ENCODE measurements around the gene PGBD5.

Gene PGBD5

GRCh38 chr1:230401101-230401500, 25.0 kb downstream of the PGBD5 start:
- no peak overlapping the region for H3K4me2 ChIP-seq (ENCODE audit: low read length)

DNA sequence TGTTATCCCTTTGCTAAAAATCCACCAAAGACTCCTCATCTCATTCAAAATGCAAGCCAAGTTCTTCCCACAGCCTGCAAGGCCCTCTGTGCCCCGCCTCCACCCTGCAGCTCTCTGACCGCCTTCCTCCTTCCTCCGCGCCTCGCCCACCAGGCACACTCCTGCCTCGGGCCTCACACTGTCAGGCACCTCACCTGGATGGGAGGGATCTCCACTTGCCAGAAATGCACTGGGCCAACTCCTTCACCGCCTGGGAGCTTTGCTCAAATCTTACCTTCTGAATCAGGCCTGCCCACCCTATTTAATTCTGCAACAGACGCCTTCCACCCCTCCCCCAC, 26.2 kb downstream of the PGBD5 start:
- no peaks in the 10 kb centered on the region for H3K9me3 ChIP-seq (ENCODE audit: insufficient read depth, low read length)
- H4K20me1 ChIP-seq (ENCODE audit: insufficient read depth, low read length): no peaks in the 10 kb centered on the region
- TF ChIP-seq, protein P1, sequence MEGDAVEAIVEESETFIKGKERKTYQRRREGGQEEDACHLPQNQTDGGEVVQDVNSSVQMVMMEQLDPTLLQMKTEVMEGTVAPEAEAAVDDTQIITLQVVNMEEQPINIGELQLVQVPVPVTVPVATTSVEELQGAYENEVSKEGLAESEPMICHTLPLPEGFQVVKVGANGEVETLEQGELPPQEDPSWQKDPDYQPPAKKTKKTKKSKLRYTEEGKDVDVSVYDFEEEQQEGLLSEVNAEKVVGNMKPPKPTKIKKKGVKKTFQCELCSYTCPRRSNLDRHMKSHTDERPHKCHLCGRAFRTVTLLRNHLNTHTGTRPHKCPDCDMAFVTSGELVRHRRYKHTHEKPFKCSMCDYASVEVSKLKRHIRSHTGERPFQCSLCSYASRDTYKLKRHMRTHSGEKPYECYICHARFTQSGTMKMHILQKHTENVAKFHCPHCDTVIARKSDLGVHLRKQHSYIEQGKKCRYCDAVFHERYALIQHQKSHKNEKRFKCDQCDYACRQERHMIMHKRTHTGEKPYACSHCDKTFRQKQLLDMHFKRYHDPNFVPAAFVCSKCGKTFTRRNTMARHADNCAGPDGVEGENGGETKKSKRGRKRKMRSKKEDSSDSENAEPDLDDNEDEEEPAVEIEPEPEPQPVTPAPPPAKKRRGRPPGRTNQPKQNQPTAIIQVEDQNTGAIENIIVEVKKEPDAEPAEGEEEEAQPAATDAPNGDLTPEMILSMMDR (IDR thresholded peaks at IDR 0.05; ENCODE audit: low read depth, low read length): no peak
- no peak for TF ChIP-seq EZH2phosphoT487 (IDR thresholded peaks at IDR 0.05; ENCODE audit: low read depth)
- H3K36me3 ChIP-seq (replicated peaks; ENCODE audit: low read depth, low read length): no peaks in the 10 kb centered on the region
- no peak overlapping the region for H3K9ac ChIP-seq (ENCODE audit: low read length)
- no peak overlapping the region for H3K4me2 ChIP-seq (ENCODE audit: low read length)
- H3K27me3 ChIP-seq (ENCODE audit: low read depth, low read length): no peaks in the 10 kb centered on the region
- no peaks in the 10 kb centered on the region for H3K4me1 ChIP-seq (ENCODE audit: low read length)
- no peak overlapping the region for H3K27ac ChIP-seq (ENCODE audit: low read length)
- H3K79me2 ChIP-seq (ENCODE audit: low read length): no peaks in the 10 kb centered on the region
- H2AFZ ChIP-seq (ENCODE audit: low read depth, low read length): no peak overlapping the region
- no peak overlapping the region for H3K4me3 ChIP-seq (ENCODE audit: low read length)

More at GRCh38 chr1:230401101-230401500, 25.0 kb downstream of the PGBD5 start:
- no peaks in the 10 kb centered on the region for H3K79me2 ChIP-seq (ENCODE audit: low read length)
- no peak overlapping the region for H3K27ac ChIP-seq (ENCODE audit: low read length)
- H3K9ac ChIP-seq (ENCODE audit: low read length): no peak overlapping the region
- no peak overlapping the region for H3K4me3 ChIP-seq (ENCODE audit: low read length)
- no peak for TF ChIP-seq EZH2phosphoT487 (IDR thresholded peaks at IDR 0.05; ENCODE audit: low read depth)
- TF ChIP-seq, protein P1 (IDR thresholded peaks at IDR 0.05; ENCODE audit: low read depth, low read length): no peak
- no peaks in the 10 kb centered on the region for H3K27me3 ChIP-seq (ENCODE audit: low read depth, low read length)
- H2AFZ ChIP-seq (ENCODE audit: low read depth, low read length): no peak overlapping the region
- no peaks in the 10 kb centered on the region for H4K20me1 ChIP-seq (ENCODE audit: insufficient read depth, low read length)
- H3K9me3 ChIP-seq (ENCODE audit: insufficient read depth, low read length): no peaks in the 10 kb centered on the region
- no peaks in the 10 kb centered on the region for H3K4me1 ChIP-seq (ENCODE audit: low read length)
- no peaks in the 10 kb centered on the region for H3K36me3 ChIP-seq (replicated peaks; ENCODE audit: low read depth, low read length)

- no peak for TF ChIP-seq EZH2phosphoT487 (IDR thresholded peaks at IDR 0.05; ENCODE audit: low read depth)
- TF ChIP-seq, protein P1 (IDR thresholded peaks at IDR 0.05; ENCODE audit: low read depth, low read length): no peak
- Histone ChIP-seq H3K27me3 (ENCODE audit: low read depth, low read length) (no peaks in the 10 kb centered on the region), H3K36me3 (replicated peaks; ENCODE audit: low read depth, low read length) (no peaks in the 10 kb centered on the region), H3K4me1 (ENCODE audit: low read length) (no peaks in the 10 kb centered on the region), H3K4me2 (ENCODE audit: low read length) (no peak overlapping the region), H3K9ac (ENCODE audit: low read length) (no peak overlapping the region), H3K79me2 (ENCODE audit: low read length) (no peaks in the 10 kb centered on the region), H3K4me3 (ENCODE audit: low read length) (no peak overlapping the region), H3K27ac (ENCODE audit: low read length) (no peak overlapping the region), H4K20me1 (ENCODE audit: insufficient read depth, low read length) (no peaks in the 10 kb centered on the region), H2AFZ (ENCODE audit: low read depth, low read length) (no peak overlapping the region), H3K9me3 (ENCODE audit: insufficient read depth, low read length) (no peaks in the 10 kb centered on the region)
Measured at GRCh38 chr1:230399321-230400006, 26.7 kb downstream of the PGBD5 start.

DNA sequence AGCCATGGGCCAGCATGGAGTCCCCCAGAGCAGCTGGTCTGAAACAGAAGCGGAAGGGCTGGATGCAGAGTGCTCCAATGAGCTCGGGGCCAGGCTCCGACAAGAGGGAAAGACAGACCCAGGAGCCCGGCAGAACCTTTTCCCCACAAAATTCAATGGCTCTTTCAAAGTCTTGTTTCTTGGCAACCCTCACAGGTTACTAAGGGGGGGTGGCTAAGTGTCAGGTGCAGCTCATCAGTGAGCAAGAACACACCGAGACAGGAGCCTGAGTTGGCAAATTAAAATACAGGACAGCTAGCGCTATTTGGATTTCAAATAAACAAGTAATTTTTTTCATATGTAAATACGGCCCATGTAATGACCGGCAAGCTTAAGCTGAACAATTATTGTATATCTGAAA, 27.3 kb downstream of the PGBD5 start:
- no peaks in the 10 kb centered on the region for H3K27me3 ChIP-seq (ENCODE audit: low read depth, low read length)
- H3K4me1 ChIP-seq (ENCODE audit: low read length): no peaks in the 10 kb centered on the region
- H3K9me3 ChIP-seq (ENCODE audit: insufficient read depth, low read length): no peaks in the 10 kb centered on the region
- no peak overlapping the region for H2AFZ ChIP-seq (ENCODE audit: low read depth, low read length)
- TF ChIP-seq, protein P1 (IDR thresholded peaks at IDR 0.05; ENCODE audit: low read depth, low read length): no peak
- TF ChIP-seq EZH2phosphoT487 (IDR thresholded peaks at IDR 0.05; ENCODE audit: low read depth): no peak
- H3K36me3 ChIP-seq (replicated peaks; ENCODE audit: low read depth, low read length): no peaks in the 10 kb centered on the region
- H3K9ac ChIP-seq (ENCODE audit: low read length): no peak overlapping the region
- no peak overlapping the region for H3K4me2 ChIP-seq (ENCODE audit: low read length)
- no peak overlapping the region for H3K27ac ChIP-seq (ENCODE audit: low read length)
- no peaks in the 10 kb centered on the region for H4K20me1 ChIP-seq (ENCODE audit: insufficient read depth, low read length)
- no peaks in the 10 kb centered on the region for H3K79me2 ChIP-seq (ENCODE audit: low read length)
- H3K4me3 ChIP-seq (ENCODE audit: low read length): no peak overlapping the region
